Cardiac fibroblast (primary cell): ENCODE measurements around the gene PLCD4.

Experiments used
- DNase-seq, 2 donors: peaks; one replicate each; pipeline versions ENCODE4 v3.0.0 to v3.0.0-alpha.2; 2010; ENCODE audit warnings: low read depth in 2 of 2
- H3K4me3 ChIP-seq, 2 donors: replicated peaks in 1 of 2; 1 replicate in 1 of 2; 2 replicates in 1 of 2; pipeline ENCODE4 v1.5.1; 2011; ENCODE audit warnings: low read depth in 2 of 2, low read length in 2 of 2, mild to moderate bottlenecking in 2 of 2, moderate library complexity in 1 of 2
- CTCF ChIP-seq: IDR thresholded peaks from one replicate; pipeline ENCODE4 v1.5.1; 2011; ENCODE audit warnings: low read depth, mild to moderate bottlenecking, low read length, inconsistent platforms

Gene PLCD4

GRCh38 chr2:218648088-218648786, 40.5 kb downstream of the PLCD4 start:
- no peak overlapping the region for H3K4me3 ChIP-seq

GRCh38 chr2:218648787-218649100, 41.0 kb downstream of the PLCD4 start:
- DNase-seq = no peak
- no peak for TF ChIP-seq CTCF
- no peak overlapping the region for H3K4me3 ChIP-seq

More at GRCh38 chr2:218648088-218648786, 40.5 kb downstream of the PLCD4 start:
- TF ChIP-seq CTCF = peak; percentile 90
- DNase-seq = peak; percentile 78 to 80

- no peak overlapping the region for H3K4me3 ChIP-seq
- no peak for TF ChIP-seq CTCF
- no peak for DNase-seq
Measured at GRCh38 chr2:218655751-218656150, 48.1 kb downstream of the PLCD4 start.

GRCh38 chr2:218658671-218659257, 51.1 kb downstream of the PLCD4 start:
- TF ChIP-seq CTCF = peak; percentile 49
- H3K4me3 ChIP-seq = peak overlapping the region; percentile 90 to 92
- DNase-seq = peak; percentile 39 to 50

GRCh38 chr2:218659258-218659987, 51.7 kb downstream of the PLCD4 start, which contains the start of the genes BCS1L and ZNF142:
Gene BCS1L, plus strand, starts transcription at chr2:218659683. Its CDS starts 1,305 bp downstream, at chr2:218660988.
Gene ZNF142, minus strand, starts transcription at chr2:218659623. Its CDS starts 3,194 bp downstream, at chr2:218656429.
- H3K4me3 ChIP-seq = peak within 1 kb of the TSS; percentile 90 to 92

GRCh38 chr2:218659988-218660358, 52.3 kb downstream of the PLCD4 start:
- peak overlapping the region; percentile 90 to 92 for H3K4me3 ChIP-seq
- DNase-seq = no peak
- no peak for TF ChIP-seq CTCF

More at GRCh38 chr2:218659258-218659987, 51.7 kb downstream of the PLCD4 start, which contains the start of the genes BCS1L and ZNF142:
- no peak for TF ChIP-seq CTCF
- DNase-seq = peak; percentile 87 to 88
